GM12801 (cell line): ENCODE data around the gene NELFCD.

Source experiments
- CTCF ChIP-seq: IDR thresholded peaks from one replicate; pipeline ENCODE4 v1.5.1; 2011; ENCODE audit warnings: control low read depth; ENCODE audit not compliant: insufficient read length; ENCODE audit errors: extremely low read depth

NELFCD gene

GRCh38 chr20:59000326-59000725 is 19.3 kb downstream of the NELFCD start:
- TF ChIP-seq CTCF: no peak

DNA sequence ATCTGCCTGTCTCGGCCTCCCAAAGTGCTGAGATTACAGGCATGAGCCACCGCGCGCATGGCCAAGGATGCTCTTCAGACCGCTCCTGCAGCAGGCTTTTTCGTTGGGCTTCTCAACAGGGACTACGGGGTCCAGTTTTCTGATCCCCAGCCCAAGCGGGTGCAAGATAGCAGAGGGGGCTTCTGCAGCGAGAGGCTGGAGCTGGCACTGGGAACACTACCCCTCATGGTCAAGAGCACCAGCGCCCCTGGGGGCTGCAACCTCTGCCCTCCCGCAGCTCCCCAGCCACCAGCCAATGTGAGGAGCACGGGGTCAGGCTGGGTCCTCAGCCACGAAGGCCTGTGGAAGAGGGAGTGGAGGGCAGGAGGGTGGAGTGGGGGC is 20.0 kb downstream of the NELFCD start:
- TF ChIP-seq CTCF: no peak

- no peak for TF ChIP-seq CTCF
Measured at GRCh38 chr20:59001449-59002171, 20.6 kb downstream of the NELFCD start.

DNA sequence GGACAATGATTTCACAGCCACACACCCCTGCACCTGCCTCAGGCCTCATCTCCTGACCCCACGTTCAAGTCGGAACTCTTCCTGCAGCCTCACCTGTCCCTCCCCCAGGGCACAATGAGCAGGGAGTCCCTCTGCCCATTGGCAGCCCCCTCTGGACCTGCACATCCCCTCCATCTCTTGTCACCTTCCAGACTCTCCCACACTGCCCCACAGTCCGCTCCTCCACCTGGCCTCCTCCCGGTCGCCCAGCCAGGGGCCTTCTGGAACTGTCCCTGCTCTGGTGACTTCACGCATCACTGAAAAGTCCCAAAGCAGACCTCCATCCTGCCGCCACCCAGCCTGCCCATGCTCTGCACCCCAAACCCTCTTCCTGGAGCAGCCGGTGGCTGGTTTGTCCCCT is 21.3 kb downstream of the NELFCD start:
- no peak for TF ChIP-seq CTCF

- no peak for TF ChIP-seq CTCF
Measured at GRCh38 chr20:59002874-59003399, 21.9 kb downstream of the NELFCD start.

DNA sequence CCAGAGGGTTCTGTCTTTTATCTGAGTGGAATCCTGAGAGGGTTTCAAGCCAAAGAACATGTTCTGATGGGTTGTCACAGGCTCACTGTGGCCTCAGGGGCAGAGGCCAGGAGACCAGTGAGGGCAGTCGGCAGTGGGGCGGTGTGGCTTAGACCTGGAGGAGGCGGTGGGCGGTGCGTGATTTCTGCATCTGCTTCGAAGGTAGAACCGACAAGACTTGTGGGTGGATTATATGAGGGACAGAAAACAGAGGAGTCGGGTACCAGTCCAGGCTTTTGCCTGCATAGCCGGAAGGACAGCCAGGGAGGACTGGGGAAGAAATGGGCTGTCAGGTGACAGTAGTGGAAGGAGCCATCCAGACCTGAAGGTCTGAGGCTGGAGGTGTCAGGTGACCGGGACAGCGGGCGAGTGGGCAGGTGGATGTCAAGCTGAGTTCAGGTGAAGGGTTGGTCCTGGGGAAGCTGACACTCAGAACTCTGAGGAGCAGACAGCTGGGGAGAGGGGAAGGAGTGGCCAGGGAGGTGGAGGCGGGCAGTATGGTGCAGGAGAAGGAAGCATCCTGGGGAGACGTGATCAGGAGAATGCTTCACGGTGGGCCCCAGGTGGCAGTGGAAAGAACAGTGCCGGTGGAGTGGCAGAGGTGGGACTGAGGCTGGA is 22.9 kb downstream of the NELFCD start:
- no peak for TF ChIP-seq CTCF

DNA sequence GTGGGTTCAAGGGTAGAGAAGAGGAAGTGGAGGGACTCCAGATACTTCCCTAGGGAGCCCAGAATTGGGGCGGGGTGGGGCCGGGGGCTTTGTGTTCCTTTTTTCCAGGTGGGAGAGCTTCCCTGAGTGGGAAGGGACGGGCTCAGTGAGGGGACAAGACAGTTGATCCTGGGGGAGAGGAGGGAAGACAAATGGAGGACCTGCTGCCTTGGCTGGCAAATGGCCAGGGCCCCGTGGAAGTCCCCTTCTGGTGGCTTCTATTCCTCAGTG is 23.4 kb downstream of the NELFCD start:
- TF ChIP-seq CTCF: no peak
